HG03575 (cell line): Measurements from ENCODE around the gene FHIT.

Source experiments
- ATAC-seq: cut with Tn5 transposase; IDR thresholded peaks from one replicate; pipeline ENCODE4 v1.9.1; 2021; ENCODE audit not compliant: unreplicated experiment, insufficient number of reproducible peaks, low FRiP score; ENCODE audit errors: extremely low read depth

The FHIT gene

DNA sequence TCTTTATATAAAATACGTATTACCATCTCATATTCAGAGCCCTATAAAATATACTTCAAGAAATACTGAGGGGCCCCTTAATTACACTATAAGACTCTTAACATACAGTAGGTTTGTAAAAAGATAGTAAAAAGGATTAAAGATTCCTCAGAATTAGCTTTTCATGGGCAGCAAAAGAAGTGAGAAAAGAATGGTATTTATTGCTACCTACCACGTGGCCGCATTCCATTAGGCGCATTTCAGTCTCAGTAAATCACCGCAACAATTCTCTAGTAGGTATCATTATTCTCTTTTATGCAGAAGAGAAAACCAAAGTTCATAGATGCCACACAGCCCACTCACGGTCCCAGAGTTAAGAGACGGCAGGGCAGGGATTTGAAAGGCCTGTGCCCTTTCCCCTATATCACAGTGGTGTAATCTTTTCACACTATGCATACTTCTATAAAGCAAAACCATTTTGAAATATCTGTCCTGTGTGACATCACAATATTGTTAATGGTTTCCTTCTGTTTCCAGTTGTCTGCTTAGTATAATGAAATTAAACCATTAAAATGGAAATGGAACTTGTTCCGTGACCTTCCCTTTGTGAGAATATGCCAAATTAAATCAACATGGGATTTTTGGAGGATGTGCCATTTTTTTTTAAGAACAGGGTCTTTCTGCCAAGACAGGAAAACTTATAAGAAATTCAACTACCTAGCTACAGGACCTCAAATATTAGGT, 1072.2 kb downstream of the FHIT start:
- no peak for ATAC-seq

DNA sequence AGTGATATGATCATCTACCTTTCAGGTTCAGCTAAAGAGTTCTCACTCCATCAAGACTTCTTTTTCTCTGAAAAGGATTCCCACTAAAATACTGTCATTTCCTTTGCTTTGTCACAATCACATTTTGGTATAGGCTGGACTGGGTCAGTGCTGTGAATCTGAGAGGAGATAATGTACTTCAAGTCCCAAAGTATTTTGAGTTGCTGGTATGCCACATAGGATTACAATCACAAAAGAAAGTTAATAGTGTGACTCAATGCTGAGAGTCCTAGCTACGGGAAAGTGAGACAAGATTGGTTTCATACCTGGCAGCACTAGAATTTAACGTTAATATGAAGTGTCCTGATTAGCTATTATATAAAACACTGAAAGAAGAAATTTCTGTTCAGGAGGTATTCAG, 1073.5 kb downstream of the FHIT start:
- ATAC-seq = no peak

DNA sequence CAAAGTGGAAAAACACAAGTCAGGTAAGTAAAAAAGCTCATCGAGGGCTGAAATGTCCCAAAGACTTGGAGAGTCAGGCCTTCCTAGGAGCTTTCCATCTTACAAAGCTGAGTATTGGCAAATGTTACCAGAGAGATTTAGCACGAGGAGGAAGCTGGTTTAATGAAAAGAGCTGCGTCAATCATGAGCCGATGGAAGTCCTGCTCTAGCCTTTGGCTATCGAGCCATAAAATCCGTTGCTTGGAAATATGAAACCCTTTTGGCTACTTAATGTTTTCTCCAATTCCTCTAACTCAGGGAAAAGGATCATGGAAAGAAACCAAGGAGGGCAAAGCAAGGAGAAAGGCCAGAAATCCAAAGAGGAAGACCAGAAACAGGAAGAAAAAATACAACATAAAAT, 1074.6 kb downstream of the FHIT start:
- ATAC-seq = no peak

GRCh38 chr3:60175680-60176079, 1075.6 kb downstream of the FHIT start:
- ATAC-seq = no peak

GRCh38 chr3:60169755-60170154, 1081.5 kb downstream of the FHIT start:
- ATAC-seq = no peak

GRCh38 chr3:60167186-60167585, 1084.1 kb downstream of the FHIT start:
- no peak for ATAC-seq

DNA sequence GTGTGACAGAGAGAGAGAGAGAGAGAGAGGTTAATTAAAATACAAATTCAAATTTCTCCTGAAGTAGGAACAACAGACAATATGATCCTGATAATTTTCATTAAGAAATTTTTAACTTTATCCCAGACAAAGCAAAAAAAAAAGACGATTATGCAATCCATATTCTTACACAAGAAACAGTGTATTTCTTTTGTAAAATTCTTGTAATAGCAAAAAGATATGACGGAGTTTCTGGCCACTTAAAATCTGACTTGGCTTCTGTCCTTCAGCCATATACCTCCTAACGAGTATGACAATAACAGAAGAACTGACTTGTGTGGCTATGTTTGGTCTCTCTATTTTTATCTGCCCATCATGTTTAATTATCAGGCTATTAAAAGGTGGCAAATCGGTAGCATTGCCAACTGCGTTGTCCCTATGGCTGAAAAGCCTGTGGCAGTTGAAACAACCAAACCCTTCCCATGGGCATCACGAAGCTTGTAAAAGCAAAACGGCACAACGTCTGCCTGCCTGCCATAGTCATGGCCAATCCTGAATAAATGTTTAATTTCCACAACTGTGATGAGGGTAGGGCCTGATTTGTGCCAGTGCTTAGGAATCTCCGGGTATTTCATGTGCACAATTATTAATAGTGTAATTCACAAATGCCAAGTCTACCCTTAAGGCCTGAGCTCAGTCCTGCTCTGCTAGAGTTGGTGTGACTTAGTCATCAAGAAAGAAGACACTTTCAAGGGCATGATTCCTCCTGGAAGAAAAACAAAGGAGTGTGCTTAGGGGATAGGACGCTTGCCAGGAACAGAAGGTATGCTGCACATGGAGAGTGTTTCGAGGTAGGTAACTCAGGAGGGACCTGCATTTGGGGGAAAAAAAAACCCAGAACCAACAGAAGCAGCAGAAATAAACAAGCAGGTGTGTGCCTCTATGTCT, 1090.2 kb downstream of the FHIT start:
- ATAC-seq = no peak

- ATAC-seq = no peak
These were observed 1091.0 kb downstream of the FHIT start for GRCh38 chr3:60160111-60160821.

GRCh38 chr3:60158035-60158434, 1093.2 kb downstream of the FHIT start:
- no peak for ATAC-seq

DNA sequence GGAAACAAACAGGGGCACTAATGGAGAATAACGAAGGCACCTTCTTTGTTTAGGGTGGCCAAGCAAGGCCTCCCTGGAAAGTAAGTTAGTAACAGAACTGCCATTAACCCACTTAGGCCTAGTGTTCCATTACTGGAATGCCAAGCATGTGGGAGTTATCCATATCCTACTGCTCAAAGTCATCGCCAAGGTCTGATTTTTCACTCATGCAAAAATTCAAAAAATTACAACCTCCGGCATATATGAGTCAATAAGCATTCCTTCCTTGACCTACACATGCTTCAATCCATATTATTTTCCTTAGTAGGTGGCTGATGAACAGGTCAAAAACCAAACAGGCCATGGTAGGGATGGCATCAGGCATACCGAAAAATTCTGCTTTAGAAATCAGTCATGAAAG, 1097.2 kb downstream of the FHIT start:
- ATAC-seq = no peak

- ATAC-seq = no peak
These were observed 1097.8 kb downstream of the FHIT start for GRCh38 chr3:60153221-60153999.

- no peak for ATAC-seq
These were observed 1101.8 kb downstream of the FHIT start for GRCh38 chr3:60149501-60149900.

GRCh38 chr3:60147249-60147950, 1103.9 kb downstream of the FHIT start:
- no peak for ATAC-seq

DNA sequence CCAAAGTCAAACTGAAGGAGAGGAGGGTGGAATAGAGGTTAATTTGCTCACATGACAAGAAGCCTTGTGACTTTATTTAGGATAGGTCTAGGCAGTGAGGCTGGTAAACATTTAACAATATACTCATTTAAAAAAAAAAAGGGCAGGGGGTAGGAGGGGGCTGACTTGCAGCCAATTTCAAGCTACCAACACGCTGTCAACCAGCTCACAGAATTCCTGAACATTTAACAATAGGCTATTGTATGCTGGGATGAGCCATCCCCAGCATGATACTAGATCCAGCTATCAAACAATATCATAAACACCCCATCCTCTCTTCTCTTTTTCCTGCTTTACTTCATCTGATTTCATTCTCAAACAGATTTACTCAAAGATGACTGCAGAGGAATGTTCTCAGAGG, 1105.1 kb downstream of the FHIT start:
- ATAC-seq = no peak

- no peak for ATAC-seq
These were observed 1107.2 kb downstream of the FHIT start for GRCh38 chr3:60144071-60144470.

- ATAC-seq = no peak
These were observed 1109.2 kb downstream of the FHIT start for GRCh38 chr3:60142009-60142408.

DNA sequence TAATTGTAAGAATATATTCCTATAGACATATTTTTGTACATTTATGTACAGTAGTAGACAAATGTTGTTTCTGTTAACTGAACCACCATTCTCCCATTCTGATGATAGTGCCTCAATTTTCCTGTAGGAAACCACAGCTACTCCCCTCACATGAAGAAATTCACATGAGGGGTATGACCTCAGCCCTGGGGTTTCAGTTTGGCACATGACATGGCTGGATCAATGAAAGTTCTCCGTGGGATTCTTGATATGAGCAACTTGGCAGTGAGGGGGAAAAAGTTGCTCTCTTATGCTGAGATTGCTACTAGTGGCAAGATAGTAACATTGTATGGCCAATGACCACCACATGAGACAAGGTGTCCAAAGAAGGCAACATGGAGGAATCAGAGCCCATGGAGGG, 1111.1 kb downstream of the FHIT start:
- no peak for ATAC-seq

- no peak for ATAC-seq
These were observed 1114.7 kb downstream of the FHIT start for GRCh38 chr3:60136601-60137000.
